ENCODE results near the gene MACROH2A1.

- no peak for TF ChIP-seq CTCF (IDR thresholded peaks at IDR 0.05; ENCODE audit: low read depth, low read length)
- no peak for TF ChIP-seq EZH2phosphoT487 (IDR thresholded peaks at IDR 0.05; ENCODE audit: low read depth)
These were observed 89.4 kb downstream of the MACROH2A1 start for GRCh38 chr5:135309391-135310327.

All from OCI-LY3 (cell line).